Spinal cord (tissue), 10 donors: ENCODE results near the gene QRICH1. TPM values are rescaled to one million over a fixed set of nuclear protein-coding genes. Genes with fewer than 3 reads are reported as not detected.

ENCODE experiments used
- DNase-seq, 6 donors: peaks; one replicate each; pipeline versions ENCODE4 v3.0.0 to v3.0.0-alpha.2; 2013 to 2015; ENCODE audit warnings: low spot score in 6 of 6, low read depth in 4 of 6
- H3K27ac ChIP-seq: one replicate; pipeline ENCODE4 v1.5.1; 2013; ENCODE audit warnings: low read depth, low read length, control low read depth
- H3K27me3 ChIP-seq: one replicate; pipeline ENCODE4 v1.6.1; 2013; ENCODE audit warnings: low read length; ENCODE audit not compliant: control insufficient read depth, insufficient read depth
- H3K36me3 ChIP-seq: one replicate; pipeline ENCODE4 v1.6.1; 2013; ENCODE audit warnings: low read length; ENCODE audit not compliant: control insufficient read depth, insufficient read depth
- H3K4me1 ChIP-seq: one replicate; pipeline ENCODE4 v1.6.1; 2013; ENCODE audit warnings: low read length; ENCODE audit not compliant: control insufficient read depth, insufficient read depth
- H3K4me3 ChIP-seq: one replicate; pipeline ENCODE4 v1.5.1; 2013; ENCODE audit warnings: low read depth, low read length, control low read depth
- H3K9me3 ChIP-seq: one replicate; pipeline ENCODE4 v1.6.1; 2013; ENCODE audit warnings: low read length; ENCODE audit not compliant: control insufficient read depth, insufficient read depth
- WGBS: methylation state at CpG from one replicate; pipeline ENCODE4 v1.1.5; 2013; ENCODE audit warnings: missing lambda C conversion rate; ENCODE audit not compliant: insufficient coverage; 5-methylcytosine and 5-hydroxymethylcytosine counted together
- polyA plus RNA-seq, 2 donors: library from polyadenylated mRNA; unstranded; fragments of 120-200 nt; gene quantifications; one replicate each; pipeline ENCODE4 v1.2.1, GENCODE V29; 2013; ENCODE audit not compliant: insufficient read length in 2 of 2
- total RNA-seq, 2 donors: library from RNA; depleted of rRNA in 1 of 2; stranded (reverse); fragments of 120-200 nt in 1 of 2; fragments of >200 nt in 1 of 2; gene quantifications; one replicate each; pipeline versions ENCODE4 v1.2.3 to v1.2.4, GENCODE V29; 2013 to 2014
- donor health status: healthy.

QRICH1 gene
- total and polyA plus RNA-seq, 4 donors, result 62.9 to 104 (median 82.3) TPM

DNA sequence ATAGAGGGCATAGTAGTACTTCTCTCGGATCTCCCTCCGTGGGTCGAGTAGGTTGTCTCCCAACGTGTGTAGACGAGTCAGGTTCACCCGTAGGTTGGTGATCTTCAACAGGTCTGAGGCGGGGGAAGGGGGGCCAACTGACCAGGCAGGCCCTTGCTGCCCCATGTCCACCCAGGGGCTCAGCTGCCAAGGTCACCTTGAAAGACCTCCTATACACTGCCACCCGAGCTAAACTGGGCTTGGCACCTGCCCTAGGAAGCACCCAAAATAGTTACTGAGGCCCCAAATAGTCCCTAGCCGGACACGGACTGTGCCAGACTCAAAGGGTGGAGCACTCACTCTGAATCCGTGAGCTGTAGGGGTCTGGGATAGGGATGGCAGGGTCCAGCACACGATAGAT, 37.2 kb upstream of the QRICH1 start:
- Histone ChIP-seq H3K27ac (no peak overlapping the region), H3K4me1 (peaks cover 37% of the 10 kb centered on the region), H3K27me3 (no peaks in the 10 kb centered on the region), H3K36me3 (peaks cover 40% of the 10 kb centered on the region), H3K4me3 (no peak overlapping the region), H3K9me3 (no peaks in the 10 kb centered on the region)
- WGBS, result 94% methylated on average over 11 of the region's 12 CpGs
- no peak for DNase-seq

DNA sequence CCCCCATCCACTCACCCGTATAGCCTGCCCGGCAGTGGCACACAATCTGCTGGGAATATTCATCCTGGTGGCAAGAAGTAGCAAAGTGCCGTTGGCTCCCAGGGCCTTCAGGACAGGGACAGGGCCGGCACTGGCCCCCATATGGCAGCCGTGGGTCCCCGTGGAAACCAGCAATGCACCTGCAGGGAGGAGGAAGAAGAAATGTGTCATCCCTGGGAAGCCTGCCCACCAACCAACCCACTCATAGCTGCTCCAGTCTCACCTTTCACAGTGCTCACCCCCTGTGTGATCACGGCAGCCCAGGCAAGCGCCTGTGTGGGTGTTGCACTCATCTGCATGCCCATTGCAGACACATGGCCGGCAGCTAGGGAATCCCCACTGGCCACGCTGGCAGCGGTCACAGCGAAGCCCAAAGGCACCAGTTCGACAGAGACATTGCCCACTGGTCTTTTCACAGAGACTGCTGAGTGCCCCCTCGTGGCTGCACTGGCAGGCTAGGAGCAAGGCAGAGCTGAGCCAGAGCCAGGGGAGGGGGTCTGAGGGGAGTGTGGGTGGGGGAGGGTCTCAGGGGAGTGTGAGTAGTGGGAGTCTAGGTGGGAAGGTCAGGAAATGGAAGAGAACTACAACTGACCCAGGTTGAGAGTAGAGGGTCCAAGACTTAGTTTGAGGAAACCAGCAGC, 31.3 kb upstream of the QRICH1 start:
- DNase-seq, result no peak
- H3K27me3 ChIP-seq, result no peaks in the 10 kb centered on the region
- no peaks in the 10 kb centered on the region for H3K9me3 ChIP-seq
- H3K4me3 ChIP-seq, result no peak overlapping the region
- peaks cover 73% of the 10 kb centered on the region for H3K36me3 ChIP-seq
- peaks cover 10% of the 10 kb centered on the region for H3K4me1 ChIP-seq
- no peak overlapping the region for H3K27ac ChIP-seq
- 77% methylated on average over 14 of the region's 14 CpGs for WGBS

- Histone ChIP-seq H3K36me3 (peaks cover 69% of the 10 kb centered on the region), H3K27me3 (no peaks in the 10 kb centered on the region), H3K9me3 (no peaks in the 10 kb centered on the region), H3K4me3 (no peak overlapping the region), H3K27ac (no peak overlapping the region), H3K4me1 (peaks cover 19% of the 10 kb centered on the region)
- WGBS, result 94% methylated on average over 7 of the region's 7 CpGs
- DNase-seq, result no peak
Observed at GRCh38 chr3:49124203-49124602, 30.3 kb upstream of the QRICH1 start.

GRCh38 chr3:49123687-49124086, 29.8 kb upstream of the QRICH1 start:
- no peak overlapping the region for H3K27ac ChIP-seq
- H3K4me3 ChIP-seq, result no peak overlapping the region
- peaks cover 69% of the 10 kb centered on the region for H3K36me3 ChIP-seq
- WGBS, result 96% methylated on average over 17 of the region's 17 CpGs
- H3K27me3 ChIP-seq, result no peaks in the 10 kb centered on the region
- H3K4me1 ChIP-seq, result peaks cover 23% of the 10 kb centered on the region
- H3K9me3 ChIP-seq, result no peaks in the 10 kb centered on the region
- no peak for DNase-seq

GRCh38 chr3:49122886-49123545, 29.1 kb upstream of the QRICH1 start:
- H3K9me3 ChIP-seq, result no peaks in the 10 kb centered on the region
- H3K4me3 ChIP-seq, result no peak overlapping the region
- DNase-seq, result no peak
- WGBS, result 95% methylated on average over 17 of the region's 17 CpGs
- H3K36me3 ChIP-seq, result peaks cover 71% of the 10 kb centered on the region
- H3K27me3 ChIP-seq, result no peaks in the 10 kb centered on the region
- H3K4me1 ChIP-seq, result peaks cover 23% of the 10 kb centered on the region
- H3K27ac ChIP-seq, result no peak overlapping the region

DNA sequence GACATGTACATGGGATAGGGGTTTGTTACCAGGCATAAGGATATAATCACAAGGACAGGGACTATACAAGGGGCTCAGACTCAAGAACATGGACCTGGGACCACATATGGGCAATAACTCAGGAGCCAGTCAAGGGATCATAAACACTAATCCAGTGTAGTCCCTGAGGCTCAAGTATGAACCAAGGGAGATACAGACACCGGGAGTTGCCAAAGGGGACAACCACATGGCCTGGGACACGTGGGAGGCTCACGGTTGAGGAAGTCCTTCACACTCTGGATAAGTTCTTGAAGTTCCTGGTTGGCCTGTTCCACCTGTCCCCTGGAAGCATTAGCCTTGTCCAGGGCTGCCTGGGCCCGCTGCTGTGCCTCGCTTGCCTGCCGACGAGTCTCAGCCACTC, 28.6 kb upstream of the QRICH1 start:
- H3K27me3 ChIP-seq, result no peaks in the 10 kb centered on the region
- no peaks in the 10 kb centered on the region for H3K9me3 ChIP-seq
- H3K36me3 ChIP-seq, result peaks cover 77% of the 10 kb centered on the region
- H3K4me3 ChIP-seq, result no peak overlapping the region
- H3K4me1 ChIP-seq, result peaks cover 23% of the 10 kb centered on the region
- DNase-seq, result no peak
- 98% methylated on average over 7 of the region's 7 CpGs for WGBS
- H3K27ac ChIP-seq, result no peak overlapping the region

DNA sequence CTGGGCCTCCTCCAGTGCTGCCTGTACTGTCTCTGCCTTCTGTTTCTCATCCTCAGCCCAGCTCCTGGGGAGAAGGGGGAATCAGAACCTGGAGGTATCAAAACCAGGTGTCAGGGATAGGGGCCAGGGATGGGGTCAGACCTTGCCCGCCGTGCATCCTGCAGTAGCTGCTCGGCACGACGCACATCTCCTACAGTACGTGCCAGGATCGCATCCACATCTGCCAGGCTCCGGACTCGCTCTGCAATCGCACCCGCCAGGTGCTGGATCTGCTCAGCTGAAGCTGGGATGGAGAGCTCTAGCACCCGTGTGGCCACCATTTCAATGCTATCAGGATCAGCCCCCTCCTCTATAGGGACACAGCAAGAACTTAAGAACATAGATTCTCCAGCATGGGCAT, 28.2 kb upstream of the QRICH1 start:
- no peak overlapping the region for H3K27ac ChIP-seq
- 96% methylated on average over 12 of the region's 12 CpGs for WGBS
- H3K4me1 ChIP-seq, result peaks cover 23% of the 10 kb centered on the region
- H3K9me3 ChIP-seq, result no peaks in the 10 kb centered on the region
- peaks cover 80% of the 10 kb centered on the region for H3K36me3 ChIP-seq
- DNase-seq, result no peak
- H3K27me3 ChIP-seq, result no peaks in the 10 kb centered on the region
- H3K4me3 ChIP-seq, result no peak overlapping the region

DNA sequence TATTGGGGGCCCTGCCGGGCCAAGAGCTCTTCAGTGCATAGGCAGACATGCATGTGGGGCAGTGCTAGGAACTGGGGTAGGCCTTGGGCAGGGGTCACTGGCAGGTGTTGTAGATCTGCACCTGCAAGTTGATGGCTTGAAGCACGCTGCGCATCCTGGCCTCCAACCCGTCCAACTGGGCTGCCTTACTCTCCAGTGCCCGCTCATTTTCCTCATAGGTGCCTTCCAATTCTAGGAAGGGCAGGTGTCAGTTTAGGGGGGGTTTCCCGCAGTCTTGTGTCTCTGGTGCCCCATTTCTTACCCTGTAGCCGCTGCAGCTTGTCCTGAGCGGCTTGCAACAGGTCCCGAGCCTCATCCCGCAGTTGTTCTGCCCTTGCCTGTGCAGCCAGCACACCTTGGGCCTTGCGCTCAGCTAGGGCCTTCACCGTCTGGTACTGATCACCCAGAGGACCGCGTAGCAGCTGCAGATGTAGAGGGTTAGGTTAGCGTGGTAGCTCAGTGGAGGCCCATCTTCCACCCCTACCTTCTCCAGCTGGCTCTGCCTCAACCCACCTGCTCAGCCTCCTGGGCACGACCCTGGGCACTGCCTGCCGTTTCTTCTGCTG, 27.4 kb upstream of the QRICH1 start:
- Histone ChIP-seq H3K4me1 (peaks cover 23% of the 10 kb centered on the region), H3K4me3 (peak overlapping the region; percentile 93), H3K36me3 (peaks cover 84% of the 10 kb centered on the region), H3K27ac (peak overlapping the region; percentile 92), H3K9me3 (no peaks in the 10 kb centered on the region), H3K27me3 (no peaks in the 10 kb centered on the region)
- DNase-seq, result no peak
- WGBS, result 82% methylated on average over 10 of the region's 17 CpGs

DNA sequence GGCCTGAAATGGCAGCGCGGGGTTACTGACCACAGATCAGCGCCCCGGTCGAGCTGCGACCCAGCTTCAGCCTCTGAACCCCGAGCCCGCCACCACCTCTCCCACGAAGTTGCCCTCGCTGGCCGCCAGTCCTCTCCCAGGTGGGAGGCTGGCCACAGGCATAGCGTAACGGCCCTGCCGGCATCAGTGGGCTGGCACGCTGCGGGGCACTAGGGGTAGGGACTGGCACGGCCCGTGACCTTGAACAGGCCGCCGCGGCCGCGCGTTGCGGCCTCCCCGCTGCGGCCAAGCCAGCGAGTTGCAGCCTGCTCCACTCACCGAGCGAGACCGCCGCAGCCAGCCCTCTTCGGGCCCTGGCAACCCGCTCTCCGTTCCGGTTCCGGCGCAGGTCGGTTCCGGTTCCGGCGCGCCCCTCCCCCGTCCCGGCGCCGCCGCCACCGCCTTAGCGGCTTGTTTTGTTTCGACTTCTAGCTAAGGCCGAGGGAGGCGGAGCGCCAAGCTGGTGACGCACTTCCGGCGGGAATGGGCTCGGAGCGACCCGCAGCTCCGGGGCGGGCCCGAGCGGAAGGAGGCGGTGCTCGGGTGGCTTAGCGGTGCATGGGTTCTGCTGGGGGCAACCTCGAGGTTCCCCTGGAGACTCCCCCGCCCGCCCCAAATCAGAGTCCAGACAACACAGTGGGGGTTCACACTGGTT, 26.7 kb upstream of the QRICH1 start, which contains the start of gene USP19:
USP19 (minus strand) TSS at position 386 of the 694 bp plus-strand sequence. CDS start 1,678 bp downstream, outside the sequence.
- Histone ChIP-seq H3K4me1 (peaks cover 23% of the 10 kb centered on the region), H3K36me3 (peaks cover 84% of the 10 kb centered on the region), H3K9me3 (no peaks in the 10 kb centered on the region), H3K27ac (peak within 1 kb of the TSS; percentile 92), H3K4me3 (peak within 1 kb of the TSS; percentile 93), H3K27me3 (no peaks in the 10 kb centered on the region)
- peak; percentile 82 to 98 (median 88) for DNase-seq
- under 1% methylated on average over 70 of the region's 70 CpGs for WGBS
